ENCODE measurements around the gene TFAP2A. TPM values are rescaled to one million over a fixed set of nuclear protein-coding genes. Genes with fewer than 3 reads are reported as not detected.

Gene TFAP2A
- total RNA-seq, 1 experiment from 2014 or later: 24.3 TPM

DNA sequence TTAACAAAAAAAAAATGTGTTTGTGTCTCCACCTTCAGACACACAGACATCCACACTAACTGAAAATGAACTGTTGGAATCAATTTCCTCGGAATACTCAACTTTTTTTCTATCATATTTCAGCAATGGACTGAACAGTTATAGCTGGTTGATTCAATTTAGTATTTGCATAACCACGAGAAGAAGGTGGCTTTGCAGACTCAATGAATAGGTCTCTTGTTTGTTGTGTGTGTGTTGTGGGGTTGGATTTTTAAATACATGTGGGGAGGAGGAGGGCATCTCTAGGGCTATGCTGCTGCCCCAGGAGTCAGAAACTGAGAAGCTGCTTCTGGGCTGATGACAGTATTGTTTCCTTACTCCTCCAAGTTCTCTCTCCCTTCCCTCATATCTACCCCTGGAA lies 28.7 kb downstream of the TFAP2A start:
- H3K27me3 ChIP-seq (ENCODE audit: insufficient read depth, low read length): no peaks in the 10 kb centered on the region
- H4K20me1 ChIP-seq (ENCODE audit: insufficient read depth): no peaks in the 10 kb centered on the region
- no peaks in the 10 kb centered on the region for H3K9me2 ChIP-seq (ENCODE audit: insufficient read depth)
- no peak overlapping the region for H3K9ac ChIP-seq (ENCODE audit: low read length)
- no peaks in the 10 kb centered on the region for H3K9me3 ChIP-seq (ENCODE audit: control insufficient read depth in 1 of 2, insufficient read depth in 1 of 2, low read depth in 1 of 2, low read length in 2 of 2)
- intact Hi-C loops (cut with micrococcal nuclease): no loop called here
- peaks cover 7 to 15% of the 10 kb centered on the region in 2 experiments; a peak in 3 of 4 replicates for H3K4me1 ChIP-seq (ENCODE audit: control insufficient read depth in 1 of 2, insufficient read depth in 2 of 2, low read length in 2 of 2)
- no peak overlapping the region for H3K4me3 ChIP-seq (replicated peaks in 1 of 2; ENCODE audit: low read depth in 1 of 2, low read length in 2 of 2)
- no peaks in the 10 kb centered on the region for H3K79me2 ChIP-seq (ENCODE audit: insufficient read depth, low read length)
- no peak for ATAC-seq
- ChIA-PET POLR2A (no interaction called here), RAD21 (ENCODE audit: low non-redundant PET in 1 of 2, low total read pairs in 2 of 2, uncharacterized antibody in 2 of 2, unreplicated experiment in 2 of 2) (no interaction called here), CTCF (no interaction called here)
- no peak overlapping the region for H3K4me2 ChIP-seq (ENCODE audit: low read length)
- BruUV-seq (replicated peaks): no TSS peak
- no peak overlapping the region for H2AFZ ChIP-seq (ENCODE audit: low read depth, low read length, poor library complexity, severe bottlenecking)
- no peak for TF ChIP-seq RAD21 (IDR thresholded peaks at IDR 0.05; ENCODE audit: low read depth)
- TF ChIP-seq YY1 (IDR thresholded peaks at IDR 0.05; ENCODE audit: extremely low read depth, insufficient replicate concordance, low read depth, low read length): no peak
- TF ChIP-seq REST (IDR thresholded peaks at IDR 0.05; ENCODE audit: low read depth): no peak
- TF ChIP-seq POLR2A (IDR thresholded peaks at IDR 0.05; ENCODE audit: borderline replicate concordance, extremely low read depth, insufficient read depth, insufficient read length): no peak
- TF ChIP-seq JUND (IDR thresholded peaks at IDR 0.05): no peak
- no peak for TF ChIP-seq TCF7L2 (IDR thresholded peaks at IDR 0.05; ENCODE audit: borderline replicate concordance, extremely low read depth, insufficient read depth, insufficient read length)
- no peaks in the 10 kb centered on the region for H3K36me3 ChIP-seq (ENCODE audit: control insufficient read depth in 1 of 2, insufficient read depth in 2 of 2, low read length in 2 of 2)
- no peak for DNase-seq (ENCODE audit: low read depth, low spot score)
- H3K27ac ChIP-seq (ENCODE audit: low read depth, low read length): no peak overlapping the region
